Muscle layer of duodenum (tissue), 2 donors: ENCODE measurements around the gene TBC1D22B.
"Not testable (repeated sequence)": the region's sequence is repeated elsewhere in the genome, so short reads cannot be mapped to it uniquely, and the experiment has no call there.

Source experiments
- H3K27ac ChIP-seq: one replicate; pipeline ENCODE4 v1.7.0; 2013; ENCODE audit warnings: mild to moderate bottlenecking, low read length
- H3K27me3 ChIP-seq: one replicate; pipeline ENCODE4 v1.7.0; 2013; ENCODE audit warnings: low read depth, mild to moderate bottlenecking, control low read depth, low read length
- H3K36me3 ChIP-seq, 2 donors: one replicate each; pipeline ENCODE4 v1.7.0; 2013; ENCODE audit warnings: low read length in 2 of 2, control low read depth in 1 of 2, mild to moderate bottlenecking in 1 of 2; ENCODE audit not compliant: insufficient read depth in 2 of 2, control insufficient read depth in 1 of 2
- H3K4me1 ChIP-seq, 2 donors: one replicate each; pipeline ENCODE4 v1.7.0; 2013; ENCODE audit warnings: low read length in 2 of 2, mild to moderate bottlenecking in 2 of 2, control low read depth in 1 of 2, moderate library complexity in 1 of 2; ENCODE audit not compliant: insufficient read depth in 2 of 2, control insufficient read depth in 1 of 2
- H3K4me3 ChIP-seq, 2 donors: one replicate each; pipeline ENCODE4 v1.7.0; 2013; ENCODE audit warnings: low read length in 2 of 2, low read depth in 1 of 2, mild to moderate bottlenecking in 1 of 2
- H3K9me3 ChIP-seq, 2 donors: one replicate each; pipeline ENCODE4 v1.7.0; 2013; ENCODE audit warnings: low read length in 2 of 2, control low read depth in 1 of 2, mild to moderate bottlenecking in 1 of 2; ENCODE audit not compliant: control insufficient read depth in 1 of 2
- donor health status: healthy.

TBC1D22B gene

GRCh38 chr6:37332894-37333293 lies 75.3 kb downstream of the TBC1D22B start:
- no peaks in the 10 kb centered on the region for H3K4me1 ChIP-seq
- H3K36me3 ChIP-seq: peaks cover 10 to 28% of the 10 kb centered on the region in 2 donors
- no peaks in the 10 kb centered on the region for H3K9me3 ChIP-seq
- H3K27ac ChIP-seq: no peak overlapping the region
- H3K4me3 ChIP-seq: no peak overlapping the region
- no peaks in the 10 kb centered on the region for H3K27me3 ChIP-seq

- Histone ChIP-seq H3K9me3 (no peaks in the 10 kb centered on the region), H3K27me3 (no peaks in the 10 kb centered on the region), H3K4me1 (no peaks in the 10 kb centered on the region), H3K36me3 (peaks cover 10 to 28% of the 10 kb centered on the region in 2 donors), H3K4me3 (no peak overlapping the region), H3K27ac (no peak overlapping the region)
Measured at GRCh38 chr6:37334047-37334446, 76.5 kb downstream of the TBC1D22B start.

GRCh38 chr6:37338317-37338716 lies 80.7 kb downstream of the TBC1D22B start:
- not testable (repeated sequence) for H3K4me3 ChIP-seq, H3K27me3 ChIP-seq, H3K27ac ChIP-seq

GRCh38 chr6:37338745-37339255 lies 81.2 kb downstream of the TBC1D22B start:
- Histone ChIP-seq H3K27me3 (no peaks in the 10 kb centered on the region), H3K36me3 (no peaks in the 10 kb centered on the region), H3K9me3 (no peaks in the 10 kb centered on the region), H3K4me1 (no peaks in the 10 kb centered on the region), H3K27ac (no peak overlapping the region), H3K4me3 (no peak overlapping the region)

More at GRCh38 chr6:37338317-37338716, 80.7 kb downstream of the TBC1D22B start:
- H3K4me1 ChIP-seq, H3K9me3 ChIP-seq, H3K36me3 ChIP-seq: not testable (repeated sequence)

- no peaks in the 10 kb centered on the region for H3K27me3 ChIP-seq
- H3K4me3 ChIP-seq: no peak overlapping the region
- H3K9me3 ChIP-seq: no peaks in the 10 kb centered on the region
- H3K36me3 ChIP-seq: no peaks in the 10 kb centered on the region
- no peak overlapping the region for H3K27ac ChIP-seq
- no peaks in the 10 kb centered on the region for H3K4me1 ChIP-seq
Measured at GRCh38 chr6:37339741-37340638, 82.4 kb downstream of the TBC1D22B start.

- Histone ChIP-seq H3K36me3 (no peaks in the 10 kb centered on the region), H3K4me1 (no peaks in the 10 kb centered on the region), H3K4me3 (no peak overlapping the region), H3K27me3 (no peaks in the 10 kb centered on the region), H3K9me3 (no peaks in the 10 kb centered on the region), H3K27ac (no peak overlapping the region)
Measured at GRCh38 chr6:37340639-37340943, 83.0 kb downstream of the TBC1D22B start.

- H3K27me3 ChIP-seq: no peaks in the 10 kb centered on the region
- no peak overlapping the region for H3K4me3 ChIP-seq
- H3K9me3 ChIP-seq: no peaks in the 10 kb centered on the region
- no peak overlapping the region for H3K27ac ChIP-seq
- H3K4me1 ChIP-seq: no peaks in the 10 kb centered on the region
- H3K36me3 ChIP-seq: no peaks in the 10 kb centered on the region
Measured at GRCh38 chr6:37343248-37343647, 85.7 kb downstream of the TBC1D22B start.

- H3K36me3 ChIP-seq: no peaks in the 10 kb centered on the region
- H3K4me1 ChIP-seq: no peaks in the 10 kb centered on the region
- H3K9me3 ChIP-seq: no peaks in the 10 kb centered on the region
- no peak overlapping the region for H3K27ac ChIP-seq
- H3K27me3 ChIP-seq: no peaks in the 10 kb centered on the region
- no peak overlapping the region for H3K4me3 ChIP-seq
Measured at GRCh38 chr6:37344308-37344707, 86.7 kb downstream of the TBC1D22B start.

- H3K4me1 ChIP-seq: not testable (repeated sequence)
Measured at GRCh38 chr6:37345804-37346203, 88.2 kb downstream of the TBC1D22B start.

GRCh38 chr6:37347177-37347576 lies 89.6 kb downstream of the TBC1D22B start:
- H3K9me3 ChIP-seq: no peaks in the 10 kb centered on the region
- H3K4me1 ChIP-seq: no peaks in the 10 kb centered on the region
- H3K4me3 ChIP-seq: no peak overlapping the region
- H3K36me3 ChIP-seq: no peaks in the 10 kb centered on the region
- H3K27ac ChIP-seq: no peak overlapping the region
- no peaks in the 10 kb centered on the region for H3K27me3 ChIP-seq

More at GRCh38 chr6:37345804-37346203, 88.2 kb downstream of the TBC1D22B start:
- H3K36me3 ChIP-seq, H3K9me3 ChIP-seq, H3K27me3 ChIP-seq, H3K27ac ChIP-seq, H3K4me3 ChIP-seq: not testable (repeated sequence)

GRCh38 chr6:37347670-37348111 lies 90.1 kb downstream of the TBC1D22B start:
- Histone ChIP-seq H3K4me3 (no peak overlapping the region), H3K9me3 (no peaks in the 10 kb centered on the region), H3K27ac (no peak overlapping the region), H3K36me3 (no peaks in the 10 kb centered on the region), H3K27me3 (no peaks in the 10 kb centered on the region), H3K4me1 (no peaks in the 10 kb centered on the region)

- H3K27ac ChIP-seq: no peak overlapping the region
- H3K4me3 ChIP-seq: no peak overlapping the region
- H3K9me3 ChIP-seq: no peaks in the 10 kb centered on the region
- H3K27me3 ChIP-seq: no peaks in the 10 kb centered on the region
- peaks cover 0 to 10% of the 10 kb centered on the region in 2 donors for H3K4me1 ChIP-seq
- no peaks in the 10 kb centered on the region for H3K36me3 ChIP-seq
Measured at GRCh38 chr6:37351027-37351426, 93.5 kb downstream of the TBC1D22B start.
